Measurements from ENCODE around the gene RILP. TPM values are rescaled to one million over a fixed set of nuclear protein-coding genes. Genes with fewer than 3 reads are reported as not detected.
A peak's percentile ranks its signal among the peaks of the same experiment; 100 is the strongest.
"Not testable (repeated sequence)": the region's sequence is repeated elsewhere in the genome, so short reads cannot be mapped to it uniquely, and the experiment has no call there.

RILP gene
- total RNA-seq, 1 experiment from 2014 or later = not detected

DNA sequence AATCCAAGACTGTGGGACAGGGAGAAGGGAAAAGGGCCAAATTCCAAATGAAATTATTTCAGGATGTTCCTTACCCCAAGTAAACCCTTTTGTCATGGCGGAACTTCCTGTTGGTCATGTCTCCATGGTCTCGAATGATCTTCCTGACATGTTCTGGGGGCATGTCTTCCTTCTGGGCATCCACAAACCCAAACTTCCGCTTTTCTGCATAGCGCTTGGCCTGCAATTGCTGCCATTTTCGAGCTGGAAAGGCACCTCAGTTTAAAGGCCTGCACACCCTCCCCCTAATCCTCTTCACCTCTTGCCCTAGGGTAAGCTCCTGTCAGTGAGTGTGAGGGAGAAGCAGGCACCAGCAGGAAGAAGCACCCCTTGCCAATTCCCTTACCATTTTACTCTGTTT, 33.8 kb upstream of the RILP start:
- Histone ChIP-seq H3K9ac (ENCODE audit: low read length) (peak overlapping the region; percentile 90), H3K4me1 (ENCODE audit: low read length) (peaks cover 18% of the 10 kb centered on the region), H3K4me3 (ENCODE audit: low read length) (peak overlapping the region; percentile 90), H3K36me3 (ENCODE audit: insufficient read depth, low read length) (peaks cover 47% of the 10 kb centered on the region), H3K4me2 (ENCODE audit: low read depth, low read length, poor library complexity, severe bottlenecking) (peak overlapping the region; percentile 82), H3K27ac (ENCODE audit: low read length) (no peak overlapping the region), H3K9me2 (replicated peaks; ENCODE audit: insufficient read depth, low read length) (no peaks in the 10 kb centered on the region), H2AFZ (ENCODE audit: low read length) (no peak overlapping the region), H3K9me3 (ENCODE audit: low read length) (no peaks in the 10 kb centered on the region), H4K20me1 (ENCODE audit: insufficient read depth, low read depth, low read length) (peaks cover 26% of the 10 kb centered on the region), H3K79me2 (ENCODE audit: low read length) (peaks cover 30% of the 10 kb centered on the region), H3K27me3 (ENCODE audit: low read length) (no peaks in the 10 kb centered on the region)
- DNase-seq = no peak

DNA sequence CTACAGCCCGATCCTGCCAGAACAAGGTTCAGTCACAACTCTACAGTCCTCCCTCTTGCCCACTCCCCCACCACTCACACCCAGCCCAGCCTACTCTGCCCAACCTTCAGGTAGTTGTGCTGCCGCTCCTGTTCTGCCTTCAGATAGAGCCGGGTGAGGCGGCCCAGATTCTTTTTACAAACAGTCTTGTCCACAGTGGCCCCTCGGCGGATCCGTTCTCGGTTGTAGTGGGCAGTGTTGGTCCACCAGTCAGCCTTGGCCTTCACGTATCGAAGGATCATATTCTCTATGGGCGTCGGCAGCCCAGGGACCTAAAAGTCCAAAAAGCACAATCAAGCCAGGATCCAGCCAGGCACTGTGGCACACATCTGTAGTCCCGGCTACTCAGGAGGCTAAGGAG, 26.7 kb upstream of the RILP start:
- 0 out of 2 replicates have a peak, but pooled peaks cover 3% of the 10 kb centered on the region for H4K20me1 ChIP-seq (ENCODE audit: insufficient read depth, low read depth, low read length)
- H3K9me2 ChIP-seq (replicated peaks; ENCODE audit: insufficient read depth, low read length) = no peaks in the 10 kb centered on the region
- no peaks in the 10 kb centered on the region for H3K9me3 ChIP-seq (ENCODE audit: low read length)
- DNase-seq = no peak
- no peak overlapping the region for H3K4me3 ChIP-seq (ENCODE audit: low read length)
- H3K4me2 ChIP-seq (ENCODE audit: low read depth, low read length, poor library complexity, severe bottlenecking) = no peak overlapping the region
- H3K36me3 ChIP-seq (ENCODE audit: insufficient read depth, low read length) = peaks cover 70% of the 10 kb centered on the region
- no peak overlapping the region for H3K9ac ChIP-seq (ENCODE audit: low read length)
- no peaks in the 10 kb centered on the region for H3K4me1 ChIP-seq (ENCODE audit: low read length)
- H3K27me3 ChIP-seq (ENCODE audit: low read length) = no peaks in the 10 kb centered on the region
- no peak overlapping the region for H3K27ac ChIP-seq (ENCODE audit: low read length)
- H2AFZ ChIP-seq (ENCODE audit: low read length) = no peak overlapping the region
- no peaks in the 10 kb centered on the region for H3K79me2 ChIP-seq (ENCODE audit: low read length)

- Histone ChIP-seq H3K4me3 (ENCODE audit: low read length) (no peak overlapping the region), H3K79me2 (ENCODE audit: low read length) (peaks cover 6% of the 10 kb centered on the region), H3K36me3 (ENCODE audit: insufficient read depth, low read length) (peaks cover 68% of the 10 kb centered on the region), H4K20me1 (ENCODE audit: insufficient read depth, low read depth, low read length) (0 out of 2 replicates have a peak, but pooled peaks cover 10% of the 10 kb centered on the region), H3K27me3 (ENCODE audit: low read length) (no peaks in the 10 kb centered on the region), H3K27ac (ENCODE audit: low read length) (no peak overlapping the region), H3K9ac (ENCODE audit: low read length) (no peak overlapping the region), H2AFZ (ENCODE audit: low read length) (no peak overlapping the region), H3K4me1 (ENCODE audit: low read length) (no peaks in the 10 kb centered on the region), H3K9me3 (ENCODE audit: low read length) (no peaks in the 10 kb centered on the region), H3K4me2 (ENCODE audit: low read depth, low read length, poor library complexity, severe bottlenecking) (no peak overlapping the region), H3K9me2 (replicated peaks; ENCODE audit: insufficient read depth, low read length) (no peaks in the 10 kb centered on the region)
- DNase-seq = no peak
These were observed 23.5 kb upstream of the RILP start for GRCh38 chr17:1673041-1673785.

DNA sequence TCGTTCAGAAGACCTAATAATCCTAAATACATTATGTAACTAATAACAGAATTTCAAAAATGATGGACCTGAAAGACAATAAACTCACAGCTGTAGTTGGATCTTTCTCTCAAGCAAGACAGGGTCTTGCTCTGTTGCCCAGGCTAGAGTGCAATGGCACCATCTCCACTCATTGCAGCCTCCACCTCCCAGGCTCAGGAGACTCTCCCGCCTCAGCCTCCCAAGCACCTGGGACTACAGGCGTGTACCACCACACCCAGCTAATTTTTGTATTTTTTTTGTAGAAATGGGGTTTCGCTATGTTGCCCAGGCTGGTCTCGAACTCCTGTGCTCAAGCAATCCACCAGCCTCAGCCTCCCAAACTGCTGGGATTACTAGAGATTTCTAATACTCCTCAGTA, 14.3 kb upstream of the RILP start:
- Histone ChIP-seq H3K36me3 (ENCODE audit: insufficient read depth, low read length) (peaks cover 50% of the 10 kb centered on the region), H3K79me2 (ENCODE audit: low read length) (peaks cover 12% of the 10 kb centered on the region)
- H3K9me2 ChIP-seq (replicated peaks; ENCODE audit: insufficient read depth, low read length); DNase-seq; H3K4me1 ChIP-seq (ENCODE audit: low read length); H3K27me3 ChIP-seq (ENCODE audit: low read length); H3K27ac ChIP-seq (ENCODE audit: low read length); H3K9ac ChIP-seq (ENCODE audit: low read length); H3K4me2 ChIP-seq (ENCODE audit: low read depth, low read length, poor library complexity, severe bottlenecking); H3K4me3 ChIP-seq (ENCODE audit: low read length); H3K9me3 ChIP-seq (ENCODE audit: low read length); H2AFZ ChIP-seq (ENCODE audit: low read length); H4K20me1 ChIP-seq (ENCODE audit: insufficient read depth, low read depth, low read length): not testable (repeated sequence)

DNA sequence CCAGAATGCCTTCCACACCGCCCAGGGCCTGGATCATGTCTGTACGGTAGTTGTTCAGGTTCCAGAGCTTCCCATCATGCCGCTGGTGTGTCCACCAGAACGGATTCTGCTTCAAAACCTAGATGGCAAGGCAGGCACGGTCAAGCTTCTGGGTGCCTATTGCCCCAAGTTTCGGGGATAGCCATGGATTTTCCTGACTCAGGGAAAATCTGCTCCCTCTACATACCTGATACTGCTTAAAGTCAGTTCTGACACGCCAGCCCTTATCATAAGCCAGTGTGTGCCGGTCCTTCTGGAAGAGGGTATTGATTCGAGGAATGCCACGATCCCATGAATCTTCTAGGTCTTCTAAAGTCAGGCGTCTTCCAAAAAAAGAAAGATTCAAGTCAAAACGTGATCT, 11.4 kb upstream of the RILP start:
- Histone ChIP-seq H3K27ac (ENCODE audit: low read length) (no peak overlapping the region), H3K27me3 (ENCODE audit: low read length) (no peaks in the 10 kb centered on the region), H3K9me3 (ENCODE audit: low read length) (no peaks in the 10 kb centered on the region), H3K9me2 (replicated peaks; ENCODE audit: insufficient read depth, low read length) (no peaks in the 10 kb centered on the region), H2AFZ (ENCODE audit: low read length) (no peak overlapping the region), H3K36me3 (ENCODE audit: insufficient read depth, low read length) (peaks cover 62% of the 10 kb centered on the region), H3K4me1 (ENCODE audit: low read length) (no peaks in the 10 kb centered on the region), H3K4me3 (ENCODE audit: low read length) (no peak overlapping the region), H4K20me1 (ENCODE audit: insufficient read depth, low read depth, low read length) (0 out of 2 replicates have a peak, but pooled peaks cover 4% of the 10 kb centered on the region), H3K9ac (ENCODE audit: low read length) (no peak overlapping the region), H3K79me2 (ENCODE audit: low read length) (peaks cover 5% of the 10 kb centered on the region; the same call in 1 of the 2 replicates), H3K4me2 (ENCODE audit: low read depth, low read length, poor library complexity, severe bottlenecking) (no peak overlapping the region)
- DNase-seq = no peak

DNA sequence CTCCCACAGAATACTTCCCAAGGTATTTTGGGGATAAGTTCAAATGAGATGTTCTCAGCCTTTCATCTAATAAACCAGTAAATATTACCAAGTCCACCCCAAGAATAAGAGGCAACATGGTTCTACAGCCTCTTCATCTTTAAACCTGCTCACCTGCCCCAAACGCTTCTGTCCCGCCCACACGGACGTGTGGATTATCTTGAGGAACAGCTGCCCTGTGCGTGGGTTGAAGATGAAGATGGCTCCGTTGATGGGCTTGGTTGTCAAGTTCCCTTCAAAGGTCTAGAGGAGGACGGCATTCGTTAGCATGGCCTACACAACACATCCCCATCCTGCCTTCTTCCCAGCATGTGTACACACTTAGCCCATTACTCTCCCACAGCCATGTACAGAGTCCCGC, 8.4 kb upstream of the RILP start:
- Histone ChIP-seq H3K4me2 (ENCODE audit: low read depth, low read length, poor library complexity, severe bottlenecking) (no peak overlapping the region), H3K9me2 (replicated peaks; ENCODE audit: insufficient read depth, low read length) (no peaks in the 10 kb centered on the region), H3K9me3 (ENCODE audit: low read length) (no peaks in the 10 kb centered on the region), H3K36me3 (ENCODE audit: insufficient read depth, low read length) (peaks cover 74% of the 10 kb centered on the region), H3K9ac (ENCODE audit: low read length) (no peak overlapping the region), H3K4me3 (ENCODE audit: low read length) (no peak overlapping the region), H3K4me1 (ENCODE audit: low read length) (no peaks in the 10 kb centered on the region), H2AFZ (ENCODE audit: low read length) (no peak overlapping the region), H4K20me1 (ENCODE audit: insufficient read depth, low read depth, low read length) (0 out of 2 replicates have a peak, but pooled peaks cover 4% of the 10 kb centered on the region), H3K27me3 (ENCODE audit: low read length) (no peaks in the 10 kb centered on the region), H3K79me2 (ENCODE audit: low read length) (no peaks in the 10 kb centered on the region; the same call in 1 of the 2 replicates), H3K27ac (ENCODE audit: low read length) (no peak overlapping the region)
- DNase-seq = no peak

- H3K4me3 ChIP-seq (ENCODE audit: low read length) = no peak overlapping the region
- H3K4me2 ChIP-seq (ENCODE audit: low read depth, low read length, poor library complexity, severe bottlenecking) = no peak overlapping the region
- no peak overlapping the region for H3K9ac ChIP-seq (ENCODE audit: low read length)
- H3K9me3 ChIP-seq (ENCODE audit: low read length) = no peaks in the 10 kb centered on the region
- no peaks in the 10 kb centered on the region for H3K9me2 ChIP-seq (replicated peaks; ENCODE audit: insufficient read depth, low read length)
- H3K27ac ChIP-seq (ENCODE audit: low read length) = no peak overlapping the region
- peaks cover 5% of the 10 kb centered on the region; the same call in 1 of the 2 replicates for H4K20me1 ChIP-seq (ENCODE audit: insufficient read depth, low read depth, low read length)
- H3K79me2 ChIP-seq (ENCODE audit: low read length) = no peaks in the 10 kb centered on the region; the same call in 1 of the 2 replicates
- peaks cover 58% of the 10 kb centered on the region for H3K36me3 ChIP-seq (ENCODE audit: insufficient read depth, low read length)
- no peak for DNase-seq
- H3K4me1 ChIP-seq (ENCODE audit: low read length) = peaks cover 16% of the 10 kb centered on the region
- H2AFZ ChIP-seq (ENCODE audit: low read length) = no peak overlapping the region
- H3K27me3 ChIP-seq (ENCODE audit: low read length) = no peaks in the 10 kb centered on the region
These were observed 4.1 kb upstream of the RILP start for GRCh38 chr17:1653735-1654134.

DNA sequence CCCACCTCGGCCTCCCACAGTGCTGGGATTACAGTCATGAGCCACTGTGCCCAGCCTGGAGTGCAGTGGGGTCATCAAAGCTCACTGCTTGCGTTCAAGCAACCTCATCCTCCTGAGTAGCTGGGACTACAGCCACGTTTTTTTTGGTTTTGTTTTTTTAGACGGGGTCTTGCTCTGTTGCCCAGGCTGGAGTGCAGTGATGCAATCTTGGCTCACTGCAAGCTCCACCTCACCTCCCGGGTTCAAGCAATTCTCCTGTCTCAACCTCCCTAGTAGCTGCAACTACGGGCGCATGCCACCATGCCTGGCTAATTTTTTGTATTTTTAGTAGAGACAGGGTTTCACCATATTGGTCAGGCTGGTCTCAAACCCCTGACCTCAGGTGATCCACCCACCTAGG, 3.1 kb upstream of the RILP start:
- not testable (repeated sequence) for H3K4me2 ChIP-seq (ENCODE audit: low read depth, low read length, poor library complexity, severe bottlenecking); H3K9me3 ChIP-seq (ENCODE audit: low read length); H2AFZ ChIP-seq (ENCODE audit: low read length); H3K27me3 ChIP-seq (ENCODE audit: low read length); H3K27ac ChIP-seq (ENCODE audit: low read length); H4K20me1 ChIP-seq (ENCODE audit: insufficient read depth, low read depth, low read length); H3K79me2 ChIP-seq (ENCODE audit: low read length); DNase-seq; H3K4me3 ChIP-seq (ENCODE audit: low read length); H3K9ac ChIP-seq (ENCODE audit: low read length); H3K9me2 ChIP-seq (replicated peaks; ENCODE audit: insufficient read depth, low read length)
- Histone ChIP-seq H3K36me3 (ENCODE audit: insufficient read depth, low read length) (peaks cover 49% of the 10 kb centered on the region), H3K4me1 (ENCODE audit: low read length) (peaks cover 22% of the 10 kb centered on the region)

Data from Karpas-422 (cell line).